Activated gamma-delta T cell (primary cell): ENCODE results near the gene JPH3.

Source experiments
- DNase-seq: peaks from one replicate; lab custom pipeline; 2025; lab: John Stamatoyannopoulos, UW
- total RNA-seq, 2 donors: gene quantifications; one replicate each; lab custom pipeline; 2026; lab: John Stamatoyannopoulos, UW

The JPH3 gene
- 0.04 to 0.10 reads per million in 2 donors for total RNA-seq

- DNase-seq: no peak
Measured at GRCh38 chr16:87602001-87602775, at the start of gene JPH3. TSS of gene JPH3 (plus strand) at chr16:87602508. CDS start at chr16:87603147, 639 bp downstream.

GRCh38 chr16:87552772-87553573 lies 49.3 kb upstream of the JPH3 start:
- DNase-seq: no peak

- no peak for DNase-seq
Measured at GRCh38 chr16:87554754-87555427, 47.4 kb upstream of the JPH3 start.

- DNase-seq: no peak
Measured at GRCh38 chr16:87555647-87556046, 46.7 kb upstream of the JPH3 start.

DNA sequence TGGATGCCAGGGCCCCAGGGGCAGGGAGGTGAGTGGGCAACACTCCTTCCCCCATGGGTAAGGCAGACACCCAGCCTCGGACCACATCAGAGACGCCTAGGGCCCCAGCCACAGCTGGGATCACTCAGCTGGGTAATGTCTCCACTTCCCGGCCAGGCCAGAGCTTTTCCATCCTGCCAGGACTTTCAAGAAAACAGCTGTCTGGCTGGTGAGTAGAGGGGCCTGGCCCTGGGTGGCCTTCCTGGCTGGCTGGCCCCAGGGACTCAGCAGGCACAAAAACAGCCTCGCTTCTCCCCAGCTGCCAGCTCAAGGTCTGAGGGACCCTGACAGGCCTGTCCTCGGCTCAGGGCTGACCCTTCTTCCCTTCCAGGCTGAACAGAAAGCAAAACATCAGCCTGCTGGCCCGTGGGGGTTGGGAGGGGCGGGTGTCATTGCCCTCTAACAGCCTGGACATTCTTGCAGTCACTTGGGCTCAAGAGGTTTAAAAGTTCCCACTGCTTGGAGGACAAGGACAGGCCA lies 45.3 kb upstream of the JPH3 start:
- DNase-seq: no peak

DNA sequence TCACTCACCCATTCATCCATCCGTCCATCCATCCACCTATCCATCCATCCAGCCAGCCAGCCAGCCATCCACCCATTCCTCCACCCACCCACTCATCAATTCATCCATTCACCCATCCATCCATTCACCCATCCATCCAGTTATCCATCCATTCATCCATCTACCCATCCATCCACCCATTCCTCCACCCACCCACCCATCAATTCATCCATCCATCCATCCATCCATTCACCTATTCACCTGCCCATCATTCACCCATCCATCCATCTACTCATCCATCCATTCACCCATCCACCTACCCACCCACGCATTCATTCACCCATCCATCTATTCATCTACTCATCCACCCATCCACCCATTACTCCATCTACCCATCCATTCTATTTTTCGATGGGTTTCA lies 43.6 kb upstream of the JPH3 start:
- no peak for DNase-seq

DNA sequence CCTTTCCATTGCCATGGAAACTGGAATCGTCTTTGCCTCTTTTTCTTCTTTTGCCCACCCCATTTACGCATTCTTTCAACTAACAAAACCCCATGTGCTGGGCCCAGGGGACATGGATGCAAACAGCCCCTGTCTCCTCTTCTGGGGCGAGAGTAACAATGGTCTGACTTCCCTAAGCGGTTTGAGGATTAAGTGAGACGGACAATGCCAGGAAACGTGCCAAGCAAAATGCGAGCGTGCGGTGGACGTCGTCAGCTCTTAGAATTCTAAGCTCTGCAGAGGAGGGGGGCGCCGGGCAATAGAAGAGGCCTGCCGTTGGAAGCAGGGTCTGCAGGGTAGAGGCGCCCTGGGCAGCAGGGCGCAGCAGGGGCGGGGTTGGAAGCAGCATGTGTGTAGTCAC lies 42.4 kb upstream of the JPH3 start:
- no peak for DNase-seq

GRCh38 chr16:87560428-87561199 lies 41.7 kb upstream of the JPH3 start:
- no peak for DNase-seq

- no peak for DNase-seq
Measured at GRCh38 chr16:87561200-87562105, 40.9 kb upstream of the JPH3 start.

- DNase-seq: no peak
Measured at GRCh38 chr16:87562201-87562600, 40.1 kb upstream of the JPH3 start.

DNA sequence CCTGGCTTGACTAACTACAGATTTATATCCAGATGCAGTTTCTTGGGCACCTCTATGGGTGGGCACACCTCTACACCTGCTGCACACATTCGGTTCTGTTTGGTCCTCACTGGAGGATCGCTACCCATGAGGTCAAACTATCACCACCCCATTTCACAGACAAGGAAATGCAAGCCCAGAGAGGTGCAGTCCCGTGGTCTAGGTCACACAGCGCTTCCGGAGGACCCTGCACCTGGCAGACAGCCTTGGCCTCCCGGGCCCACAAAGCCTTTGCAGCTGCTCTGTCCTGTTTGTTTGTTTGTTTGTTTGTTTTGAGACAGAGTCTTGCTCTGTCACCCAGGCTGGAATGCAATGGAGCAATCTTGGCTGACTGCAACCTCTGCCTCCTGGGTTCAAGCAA lies 39.3 kb upstream of the JPH3 start:
- DNase-seq: no peak

DNA sequence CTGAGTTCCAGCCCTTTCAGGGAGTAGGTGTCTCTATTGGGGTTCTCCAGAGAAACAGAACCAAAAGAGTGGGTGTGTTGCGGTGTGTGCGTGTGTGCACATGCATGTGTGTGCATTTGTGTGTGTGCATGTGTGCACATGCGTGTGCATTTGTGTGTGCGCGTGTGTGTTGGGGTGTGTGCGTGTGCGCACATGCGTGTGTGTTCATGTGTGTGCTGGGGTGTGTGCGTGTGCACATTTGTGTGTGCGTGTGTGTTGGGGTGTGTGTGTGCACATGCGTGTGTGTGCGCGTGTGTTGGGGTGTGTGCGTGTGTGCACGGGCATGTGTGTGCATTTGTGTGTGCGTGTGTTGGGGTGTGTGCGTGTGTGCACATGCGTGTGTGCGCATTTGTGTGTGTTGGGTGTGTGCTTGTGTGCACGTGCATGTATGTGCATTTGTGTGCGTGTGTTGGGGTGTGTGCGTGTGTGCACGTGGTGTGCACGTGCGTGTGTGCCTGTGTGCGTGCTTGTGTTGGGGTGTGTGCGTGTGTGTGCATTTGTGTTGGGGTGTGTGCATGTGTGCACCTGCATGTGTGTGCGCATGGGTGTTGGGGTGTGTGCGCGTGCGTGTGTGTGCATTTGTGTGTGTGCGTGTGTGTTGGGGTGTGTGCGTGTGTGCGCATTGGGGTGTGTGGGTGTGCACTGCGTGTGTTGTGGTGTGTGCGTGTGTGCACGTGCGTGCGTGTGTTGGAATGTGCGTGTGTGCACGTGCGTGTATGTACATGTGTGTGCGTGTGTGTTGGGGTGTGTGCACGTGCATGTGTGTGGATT lies 38.4 kb upstream of the JPH3 start:
- DNase-seq: no peak

GRCh38 chr16:87564524-87564778 lies 37.9 kb upstream of the JPH3 start:
- no peak for DNase-seq

DNA sequence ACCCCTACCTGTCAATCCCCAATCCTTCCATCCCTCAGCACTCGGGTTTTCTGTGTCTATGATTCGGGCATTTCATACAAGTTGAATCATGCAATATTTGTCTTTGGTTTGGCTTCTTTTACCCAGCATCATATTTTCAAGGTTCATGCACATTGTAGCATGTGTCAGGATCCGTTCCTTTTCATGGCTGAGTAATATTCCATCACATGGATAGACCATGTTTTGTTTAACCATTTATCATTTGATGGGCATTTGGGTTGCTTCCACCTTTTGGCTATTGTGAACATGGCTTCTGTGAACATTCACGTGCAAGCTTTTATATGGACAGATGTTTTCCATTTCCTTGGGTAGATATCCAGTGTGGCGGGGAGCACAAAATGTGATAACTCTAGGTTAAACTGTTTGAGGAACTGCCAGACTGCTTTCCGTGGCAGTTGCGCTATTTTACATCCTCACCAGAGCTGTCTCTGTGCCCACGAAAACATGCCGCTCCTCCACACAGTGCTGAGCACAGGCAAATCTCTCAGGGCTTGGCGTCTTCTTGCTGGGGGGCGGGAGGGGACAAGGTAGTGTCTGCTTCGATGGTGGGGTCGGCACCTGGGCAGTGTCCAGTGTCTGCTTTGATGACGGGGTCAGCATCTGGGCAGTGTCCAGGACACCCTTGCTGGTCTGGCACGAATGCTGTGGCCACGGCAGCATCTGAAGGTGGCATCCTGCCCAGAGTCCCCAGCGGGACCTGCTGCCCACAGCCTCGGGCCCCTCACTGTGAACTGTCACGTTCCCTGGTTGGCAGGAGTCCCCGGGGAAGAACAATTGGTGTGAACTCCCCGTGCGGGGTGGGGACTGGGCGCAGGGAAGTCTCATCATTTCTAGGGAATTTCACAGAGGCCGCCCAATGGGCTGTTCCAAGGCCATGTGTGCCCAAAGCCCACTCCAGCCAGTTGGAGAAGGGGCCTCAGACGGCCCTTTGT lies 32.4 kb upstream of the JPH3 start:
- no peak for DNase-seq

DNA sequence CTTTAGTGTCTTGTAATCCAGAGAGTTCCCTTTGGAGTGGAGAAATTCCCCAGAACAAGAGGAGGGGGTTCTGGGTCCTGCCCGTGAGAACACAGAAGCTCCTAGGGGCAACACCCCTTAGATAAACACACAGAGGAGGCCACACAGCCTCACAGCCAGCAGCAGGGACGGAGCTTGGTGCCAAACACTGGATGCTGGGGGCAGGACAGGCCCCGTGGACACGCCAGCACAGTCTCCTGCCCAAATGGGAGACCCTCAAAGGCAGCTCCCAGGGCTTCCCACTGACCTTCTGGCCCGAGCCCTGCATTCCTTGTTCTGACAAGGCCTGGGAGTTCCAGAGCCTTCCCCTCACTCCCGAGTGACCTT lies 31.8 kb upstream of the JPH3 start:
- no peak for DNase-seq

- DNase-seq: no peak
Measured at GRCh38 chr16:87570938-87571867, 31.1 kb upstream of the JPH3 start.

DNA sequence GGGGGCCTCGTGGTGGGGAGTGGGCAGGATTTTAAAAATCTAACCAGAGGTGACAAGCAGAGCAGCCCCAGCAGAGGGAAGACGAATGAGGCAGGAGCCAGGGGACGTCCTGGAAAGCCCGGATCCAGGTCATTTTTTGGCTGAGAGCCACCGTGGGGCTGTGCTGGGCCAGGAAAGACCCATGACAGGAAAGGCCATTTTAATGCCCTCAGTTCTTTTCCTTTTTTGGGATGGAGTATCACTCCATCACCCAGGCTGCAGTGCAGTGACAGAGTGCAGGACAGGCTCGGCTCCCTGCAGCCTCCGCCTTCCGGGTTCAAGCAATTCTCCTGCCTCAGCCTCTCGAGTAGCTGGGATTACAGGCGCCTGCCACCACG lies 30.5 kb upstream of the JPH3 start:
- DNase-seq: no peak

GRCh38 chr16:87572959-87573358 lies 29.3 kb upstream of the JPH3 start:
- no peak for DNase-seq
